ENCODE measurements around the gene SCD5.

DNA sequence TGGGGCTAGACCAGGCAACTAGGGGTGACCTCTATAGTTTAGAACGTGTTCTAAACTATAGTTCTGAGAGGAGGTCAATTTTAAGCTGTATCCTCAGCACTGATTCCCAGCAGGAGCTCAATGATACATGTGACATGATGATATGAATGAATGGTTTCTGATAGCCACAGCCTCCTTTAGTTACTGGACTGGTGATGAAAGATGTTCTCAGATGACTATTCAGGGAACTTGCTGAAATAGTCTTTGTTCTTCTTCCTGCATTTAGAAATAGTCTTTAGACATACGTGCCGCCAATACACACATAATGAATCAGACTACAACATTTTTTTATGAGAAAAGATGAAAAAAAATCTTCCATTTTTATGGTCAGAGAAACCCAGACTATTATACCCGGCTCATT, 120.5 kb downstream of the SCD5 start:
- TF ChIP-seq, protein P1, sequence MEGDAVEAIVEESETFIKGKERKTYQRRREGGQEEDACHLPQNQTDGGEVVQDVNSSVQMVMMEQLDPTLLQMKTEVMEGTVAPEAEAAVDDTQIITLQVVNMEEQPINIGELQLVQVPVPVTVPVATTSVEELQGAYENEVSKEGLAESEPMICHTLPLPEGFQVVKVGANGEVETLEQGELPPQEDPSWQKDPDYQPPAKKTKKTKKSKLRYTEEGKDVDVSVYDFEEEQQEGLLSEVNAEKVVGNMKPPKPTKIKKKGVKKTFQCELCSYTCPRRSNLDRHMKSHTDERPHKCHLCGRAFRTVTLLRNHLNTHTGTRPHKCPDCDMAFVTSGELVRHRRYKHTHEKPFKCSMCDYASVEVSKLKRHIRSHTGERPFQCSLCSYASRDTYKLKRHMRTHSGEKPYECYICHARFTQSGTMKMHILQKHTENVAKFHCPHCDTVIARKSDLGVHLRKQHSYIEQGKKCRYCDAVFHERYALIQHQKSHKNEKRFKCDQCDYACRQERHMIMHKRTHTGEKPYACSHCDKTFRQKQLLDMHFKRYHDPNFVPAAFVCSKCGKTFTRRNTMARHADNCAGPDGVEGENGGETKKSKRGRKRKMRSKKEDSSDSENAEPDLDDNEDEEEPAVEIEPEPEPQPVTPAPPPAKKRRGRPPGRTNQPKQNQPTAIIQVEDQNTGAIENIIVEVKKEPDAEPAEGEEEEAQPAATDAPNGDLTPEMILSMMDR (IDR thresholded peaks at IDR 0.05; ENCODE audit: low read length) = no peak
- no peak for TF ChIP-seq EZH2 (optimal IDR thresholded peaks at IDR 0.05; ENCODE audit: low read depth, low read length)
- TF ChIP-seq EZH2phosphoT487 (IDR thresholded peaks at IDR 0.05; ENCODE audit: low read length) = no peak
